Sigmoid colon (tissue), 7 donors: ENCODE data around the gene ACE. TPM values are rescaled to one million over a fixed set of nuclear protein-coding genes. Genes with fewer than 3 reads are reported as not detected.

Experiments used
- DNase-seq: peaks from one replicate; pipeline ENCODE4 v3.0.0-alpha.2; 2019
- H3K27ac ChIP-seq, 4 donors: fragments of 200-600 bp; sonication (generic); one replicate each; pipeline ENCODE4 v1.5.1; 2016 to 2019; ENCODE audit warnings: mild to moderate bottlenecking in 1 of 4
- H3K27me3 ChIP-seq, 3 donors: fragments of 200-600 bp; sonication (generic); one replicate each; pipeline ENCODE4 v1.5.1; 2019; ENCODE audit warnings: mild to moderate bottlenecking in 1 of 3
- H3K36me3 ChIP-seq, 4 donors: fragments of 200-600 bp; sonication (generic); one replicate each; pipeline ENCODE4 v1.5.1; 2016 to 2019
- H3K4me1 ChIP-seq, 4 donors: fragments of 200-600 bp; sonication (generic); one replicate each; pipeline ENCODE4 v1.5.1; 2017 to 2019
- H3K4me3 ChIP-seq, 4 donors: fragments of 200-600 bp; sonication (generic); one replicate each; pipeline ENCODE4 v1.5.1; 2017 to 2019; ENCODE audit warnings: mild to moderate bottlenecking in 2 of 4, moderate library complexity in 1 of 4
- H3K9me3 ChIP-seq, 4 donors: fragments of 200-600 bp in 3 of 4; sonication (generic) in 3 of 4; one replicate each; pipeline versions ENCODE4 v1.5.1 to v1.6.1; 2013 to 2019
- EP300 ChIP-seq, 4 donors: sonication (generic); formaldehyde crosslinking; IDR thresholded peaks; one replicate each; pipeline ENCODE4 v1.6.1; 2017; ENCODE audit warnings: antibody characterized with exemption in 4 of 4
- POLR2A ChIP-seq, 2 donors: fragments of 450-650 bp; IDR thresholded peaks; one replicate each; pipeline ENCODE4 v1.6.1; 2016; ENCODE audit warnings: antibody characterized with exemption in 2 of 2, mild to moderate bottlenecking in 2 of 2, moderate library complexity in 2 of 2
- POLR2AphosphoS5 ChIP-seq, 4 donors: sonication (generic); formaldehyde crosslinking; IDR thresholded peaks; one replicate each; pipeline ENCODE4 v1.6.1; 2017; ENCODE audit warnings: antibody characterized with exemption in 4 of 4
- WGBS, 2 donors: extraction: QIAGEN DNeasy Blood & Tissue Kit; methylation state at CpG; one replicate each; pipeline ENCODE4 v1.1.7; 2013; 5-methylcytosine and 5-hydroxymethylcytosine counted together
- intact Hi-C: fragments of 100-400 bp; cut with DNase I; formaldehyde crosslinking; loops from one replicate; pipeline ENCODE4 v1.15.1; 2023
- polyA plus RNA-seq, 3 donors: library from polyadenylated mRNA; stranded (reverse); fragments of 200-250 nt; gene quantifications; one replicate each; pipeline ENCODE4 v1.2.3, GENCODE V29; 2013
- total RNA-seq, 4 donors: library from RNA; depleted of rRNA; stranded (reverse); fragments of >200 nt; gene quantifications; one replicate each; pipeline ENCODE4 v1.1.0, GENCODE V29; 2016
- TF ChIP-seq, protein P1 (sequence below), 4 experiments: fragments of 450-650 bp in 3 of 4; fragments of 200-600 bp in 1 of 4; IDR thresholded peaks; one replicate each; pipeline ENCODE4 v1.5.1; 2016 to 2019; ENCODE audit warnings: antibody characterized with exemption in 4 of 4, mild to moderate bottlenecking in 3 of 4, moderate library complexity in 2 of 4
- donor health status: healthy with polysubstance abuse.
- donor health status: Bipolar disorder and iron deficiency.
- donor health status: healthy.

ACE gene
- total and polyA plus RNA-seq, 7 donors = 1.4 to 24.9 (median 2.5) TPM

DNA sequence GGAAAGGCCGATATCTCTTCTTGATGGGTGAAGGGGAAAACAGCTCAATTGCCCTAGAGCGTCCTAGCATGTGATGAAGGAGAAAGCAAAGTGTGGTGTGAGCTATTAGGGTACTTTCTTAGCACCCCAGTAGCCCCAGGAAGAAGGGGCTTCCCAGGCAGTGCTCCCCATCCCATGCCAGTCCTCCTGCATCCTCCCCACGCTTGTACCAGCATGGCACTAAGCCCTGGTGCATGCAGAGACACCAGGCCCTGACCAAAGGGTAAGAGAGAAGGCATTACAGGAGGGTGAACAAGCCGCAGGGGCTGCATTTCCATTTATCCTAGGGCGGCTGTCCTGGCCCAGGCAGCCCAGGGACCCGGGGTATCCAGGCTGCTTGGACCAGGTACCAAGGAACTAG, 33.8 kb upstream of the ACE start:
- Histone ChIP-seq H3K27ac (no peak overlapping the region), H3K4me3 (no peak overlapping the region), H3K36me3 (no peaks in the 10 kb centered on the region), H3K9me3 (no peaks in the 10 kb centered on the region), H3K4me1 (peaks cover 0 to 34% (median 25%) of the 10 kb centered on the region in 4 donors), H3K27me3 (peaks cover 0 to 14% (median 7%) of the 10 kb centered on the region in 3 donors)
- DNase-seq = no peak
- WGBS, 2 donors = 93 to 95% methylated on average over 6 of the region's 6 CpGs
- intact Hi-C loops = no loop called here
- TF ChIP-seq POLR2AphosphoS5 (IDR thresholded peaks at IDR 0.05) = no peak

DNA sequence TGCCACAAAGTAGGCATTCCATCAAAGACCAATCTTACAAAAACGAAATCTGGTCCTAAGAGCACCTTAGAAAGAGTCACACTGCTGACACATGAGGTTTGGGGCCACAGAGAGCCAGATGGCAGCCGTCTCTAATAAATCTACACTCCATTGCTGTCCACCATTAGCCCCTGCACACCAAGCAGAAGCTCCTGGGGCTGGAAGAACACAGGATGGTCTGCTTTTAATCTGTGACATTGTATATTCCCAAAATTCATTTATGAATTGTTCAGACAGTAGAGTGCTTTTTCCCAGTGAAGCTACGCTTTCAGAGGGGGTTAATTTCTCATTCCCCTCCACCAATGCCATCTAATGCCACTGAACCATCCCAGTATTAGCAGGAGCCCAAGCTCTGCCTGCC, 32.4 kb upstream of the ACE start:
- H3K36me3 ChIP-seq = no peaks in the 10 kb centered on the region
- no peaks in the 10 kb centered on the region for H3K27me3 ChIP-seq
- intact Hi-C loops = no loop called here
- H3K9me3 ChIP-seq = no peaks in the 10 kb centered on the region
- H3K4me1 ChIP-seq = peaks cover 0 to 28% (median 18%) of the 10 kb centered on the region in 4 donors
- no peak overlapping the region for H3K27ac ChIP-seq
- DNase-seq = no peak
- 81 to 88% methylated on average over 3 of the region's 3 CpGs for WGBS, 2 donors
- no peak for TF ChIP-seq POLR2A (IDR thresholded peaks at IDR 0.05)
- TF ChIP-seq EP300 (IDR thresholded peaks at IDR 0.05) = no peak
- H3K4me3 ChIP-seq = no peak overlapping the region

DNA sequence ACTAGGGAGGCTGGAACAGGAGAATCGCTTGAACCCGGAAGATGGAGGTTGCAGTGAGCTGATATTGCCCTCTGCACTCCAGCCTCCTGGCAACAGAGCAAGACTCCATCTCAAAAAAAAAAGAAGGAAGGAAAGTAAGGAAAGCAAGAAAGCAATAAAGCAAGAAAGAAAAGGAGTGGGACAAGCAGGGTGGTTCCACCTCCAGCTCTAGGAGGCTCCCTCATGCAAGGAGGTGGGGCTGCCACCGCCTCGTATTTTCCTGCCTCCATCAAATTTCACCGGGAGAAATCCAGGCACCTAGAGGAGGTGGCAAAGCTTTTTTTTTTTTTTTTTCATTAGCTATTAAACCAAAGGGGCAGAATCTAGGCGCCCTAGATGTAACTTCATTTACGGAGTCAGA, 31.8 kb upstream of the ACE start:
- no peak for TF ChIP-seq POLR2AphosphoS5 (IDR thresholded peaks at IDR 0.05)
- no peak for TF ChIP-seq POLR2A (IDR thresholded peaks at IDR 0.05)
- intact Hi-C loops = loop anchor here (5.0 kb wide), 2 partner anchors 167 to 682 kb away; no protein-coding TSS in a partner anchor
- peak overlapping the region in 3 of 4 donors; percentile 74 to 80 (median 75) for H3K27ac ChIP-seq
- H3K36me3 ChIP-seq = no peaks in the 10 kb centered on the region
- WGBS, 2 donors = 23 to 55% methylated on average over 7 of the region's 7 CpGs
- no peaks in the 10 kb centered on the region for H3K9me3 ChIP-seq
- DNase-seq = no peak
- no peaks in the 10 kb centered on the region for H3K27me3 ChIP-seq
- H3K4me3 ChIP-seq = peak overlapping the region; percentile 41 to 71 (median 63)
- peaks cover 0 to 28% (median 18%) of the 10 kb centered on the region in 4 donors for H3K4me1 ChIP-seq

DNA sequence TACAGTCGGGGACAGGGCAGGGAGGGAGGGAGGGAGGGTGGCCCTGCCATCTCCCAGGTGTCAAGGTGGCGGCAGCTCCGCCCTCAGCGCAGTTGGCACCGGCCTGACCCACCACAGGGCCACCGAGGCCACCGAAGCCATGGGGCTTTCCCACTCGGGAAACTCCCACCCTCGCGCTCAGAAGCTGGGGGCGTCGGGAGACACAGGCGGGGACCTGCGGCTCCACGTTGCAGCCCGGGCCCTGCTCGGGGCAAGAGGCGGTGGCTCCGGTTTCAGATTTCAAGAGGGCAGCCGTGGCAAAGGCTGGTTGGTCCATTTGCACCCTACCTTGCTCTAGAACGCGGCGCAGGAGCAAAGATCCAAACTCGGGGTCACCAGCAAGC, 31.3 kb upstream of the ACE start:
- no peaks in the 10 kb centered on the region for H3K27me3 ChIP-seq
- intact Hi-C loops = loop anchor here (5.0 kb wide), 2 partner anchors 167 to 682 kb away; no protein-coding TSS in a partner anchor
- no peaks in the 10 kb centered on the region for H3K9me3 ChIP-seq
- 1 to 6% methylated on average over 24 of the region's 24 CpGs for WGBS, 2 donors
- no peak for TF ChIP-seq POLR2AphosphoS5 (IDR thresholded peaks at IDR 0.05)
- no peak for TF ChIP-seq POLR2A (IDR thresholded peaks at IDR 0.05)
- TF ChIP-seq, protein P1, sequence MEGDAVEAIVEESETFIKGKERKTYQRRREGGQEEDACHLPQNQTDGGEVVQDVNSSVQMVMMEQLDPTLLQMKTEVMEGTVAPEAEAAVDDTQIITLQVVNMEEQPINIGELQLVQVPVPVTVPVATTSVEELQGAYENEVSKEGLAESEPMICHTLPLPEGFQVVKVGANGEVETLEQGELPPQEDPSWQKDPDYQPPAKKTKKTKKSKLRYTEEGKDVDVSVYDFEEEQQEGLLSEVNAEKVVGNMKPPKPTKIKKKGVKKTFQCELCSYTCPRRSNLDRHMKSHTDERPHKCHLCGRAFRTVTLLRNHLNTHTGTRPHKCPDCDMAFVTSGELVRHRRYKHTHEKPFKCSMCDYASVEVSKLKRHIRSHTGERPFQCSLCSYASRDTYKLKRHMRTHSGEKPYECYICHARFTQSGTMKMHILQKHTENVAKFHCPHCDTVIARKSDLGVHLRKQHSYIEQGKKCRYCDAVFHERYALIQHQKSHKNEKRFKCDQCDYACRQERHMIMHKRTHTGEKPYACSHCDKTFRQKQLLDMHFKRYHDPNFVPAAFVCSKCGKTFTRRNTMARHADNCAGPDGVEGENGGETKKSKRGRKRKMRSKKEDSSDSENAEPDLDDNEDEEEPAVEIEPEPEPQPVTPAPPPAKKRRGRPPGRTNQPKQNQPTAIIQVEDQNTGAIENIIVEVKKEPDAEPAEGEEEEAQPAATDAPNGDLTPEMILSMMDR (IDR thresholded peaks at IDR 0.05) = no peak
- TF ChIP-seq EP300 (IDR thresholded peaks at IDR 0.05) = no peak
- peak overlapping the region; percentile 67 to 80 (median 74) for H3K27ac ChIP-seq
- DNase-seq = no peak
- H3K36me3 ChIP-seq = no peaks in the 10 kb centered on the region
- peak overlapping the region; percentile 41 to 71 (median 63) for H3K4me3 ChIP-seq
- H3K4me1 ChIP-seq = peaks cover 0 to 28% (median 18%) of the 10 kb centered on the region in 4 donors

DNA sequence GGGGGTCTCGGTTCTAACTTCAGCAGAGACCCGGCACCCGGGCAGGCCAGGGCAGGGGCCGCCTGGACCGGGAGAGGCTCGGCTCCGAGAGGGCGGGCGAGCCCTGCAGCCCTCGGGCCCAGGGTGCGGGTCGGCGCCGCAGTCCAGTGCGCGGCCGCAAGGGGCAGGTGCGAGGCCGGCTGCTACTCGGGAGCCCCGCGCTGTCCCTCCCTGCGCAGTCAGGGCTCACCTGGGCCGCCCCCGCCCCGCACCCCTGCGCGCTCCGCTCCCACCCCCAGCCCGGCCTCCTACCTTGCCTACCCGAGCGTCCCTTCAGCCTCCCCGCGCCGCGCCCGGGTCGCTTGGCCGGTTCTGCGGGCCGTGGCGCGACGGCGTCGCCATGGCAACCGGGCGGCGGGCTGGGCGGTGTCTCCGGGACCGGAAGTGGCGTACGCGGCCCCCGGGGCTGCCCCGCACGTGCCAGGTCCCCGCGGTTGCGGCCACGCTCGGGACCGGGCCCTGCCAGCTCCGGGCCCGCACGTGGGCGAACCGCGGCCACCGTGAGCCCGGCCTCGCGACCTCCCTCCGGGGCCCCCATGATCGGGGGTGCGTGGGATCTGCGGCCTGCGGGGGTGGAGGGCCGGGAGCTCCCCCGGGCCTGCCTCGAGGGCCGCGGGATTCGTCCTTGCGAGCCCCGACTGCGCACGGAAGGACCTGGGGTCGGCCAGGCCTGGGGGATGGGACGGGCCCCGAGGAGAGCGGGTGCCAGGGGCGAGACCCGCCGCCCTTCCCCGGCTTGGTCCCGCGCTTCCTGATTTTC, 30.7 kb upstream of the ACE start, which contains the start of gene CYB561:
Gene CYB561 (minus strand): TSS at position 353 of the 799 bp plus-strand sequence. CDS start 8,759 bp downstream, outside the sequence.
- peak within 1 kb of the TSS; percentile 41 to 71 (median 63) for H3K4me3 ChIP-seq
- intact Hi-C loops = loop anchor here (1.0 to 5.0 kb wide), 3 partner anchors 104 to 681 kb away; partner anchors contain the start of gene DCAF7
- peak; percentile 89 for DNase-seq
- H3K27me3 ChIP-seq = no peaks in the 10 kb centered on the region
- peak within 1 kb of the TSS; percentile 67 to 80 (median 74) for H3K27ac ChIP-seq
- no peak for TF ChIP-seq EP300 (IDR thresholded peaks at IDR 0.05)
- no peak for TF ChIP-seq POLR2A (IDR thresholded peaks at IDR 0.05)
- TF ChIP-seq, protein P1 (IDR thresholded peaks at IDR 0.05) = peak in 3 of 4 experiments; percentile 17 to 52 (median 41)
- peak in 1 of 4 donors; percentile 14 for TF ChIP-seq POLR2AphosphoS5 (IDR thresholded peaks at IDR 0.05)
- no peaks in the 10 kb centered on the region for H3K36me3 ChIP-seq
- peaks cover 0 to 28% (median 18%) of the 10 kb centered on the region in 4 donors for H3K4me1 ChIP-seq
- WGBS, 2 donors = 0 to 1% methylated on average over 99 of the region's 99 CpGs
- no peaks in the 10 kb centered on the region for H3K9me3 ChIP-seq
